ENCODE measurements around the gene CACNA1S. TPM values are rescaled to one million over a fixed set of nuclear protein-coding genes. Genes with fewer than 3 reads are reported as not detected.

The CACNA1S gene
- polyA plus RNA-seq, 1 experiment, result not detected

- CTCF ChIA-PET, result no interaction called here
- H3K27ac ChIP-seq (ENCODE audit: low read depth, low read length), result no peak overlapping the region
- POLR2A ChIA-PET, result no interaction called here
- H3K4me3 ChIP-seq (ENCODE audit: low read depth, low read length), result no peak overlapping the region
- peaks cover 58% of the 10 kb centered on the region for H3K27me3 ChIP-seq (ENCODE audit: control insufficient read depth, insufficient read depth, low read length)
- TF ChIP-seq CTCF (IDR thresholded peaks at IDR 0.05; ENCODE audit: low read depth, low read length), result no peak
- no peak for DNase-seq (ENCODE audit: low read depth, low spot score)
- H3K9me3 ChIP-seq (ENCODE audit: control insufficient read depth, insufficient read depth, low read length), result no peaks in the 10 kb centered on the region; the same call in 1 of the 2 replicates
Measured at GRCh38 chr1:201088395-201088794, 23.8 kb downstream of the CACNA1S start.

GRCh38 chr1:201085902-201086735 lies 26.1 kb downstream of the CACNA1S start:
- POLR2A ChIA-PET, result interaction anchor here (0.6 kb wide), 1 partner anchor 8 kb away, joined by 4 read pairs; no protein-coding TSS in a partner anchor
- Histone ChIP-seq H3K27ac (ENCODE audit: low read depth, low read length) (no peak overlapping the region), H3K27me3 (ENCODE audit: control insufficient read depth, insufficient read depth, low read length) (peaks cover 52% of the 10 kb centered on the region), H3K4me3 (ENCODE audit: low read depth, low read length) (no peak overlapping the region), H3K9me3 (ENCODE audit: control insufficient read depth, insufficient read depth, low read length) (no peaks in the 10 kb centered on the region)
- CTCF ChIA-PET, result interaction anchor here (0.6 to 3.2 kb wide), 13 partner anchors 8 to 137 kb away, joined by 3 to 53 read pairs (median 4); partner anchors contain the start of gene CACNA1S
- no peak for DNase-seq (ENCODE audit: low read depth, low spot score)
- peak; percentile 71 for TF ChIP-seq CTCF (IDR thresholded peaks at IDR 0.05; ENCODE audit: low read depth, low read length)

GRCh38 chr1:201084295-201084694 lies 27.9 kb downstream of the CACNA1S start:
- no peak overlapping the region for H3K4me3 ChIP-seq (ENCODE audit: low read depth, low read length)
- no peak overlapping the region for H3K27ac ChIP-seq (ENCODE audit: low read depth, low read length)
- CTCF ChIA-PET, result interaction anchor here (3.2 kb wide), 1 partner anchor 112 kb away, joined by 23 read pairs; no protein-coding TSS in a partner anchor
- DNase-seq (ENCODE audit: low read depth, low spot score), result no peak
- peaks cover 42% of the 10 kb centered on the region for H3K27me3 ChIP-seq (ENCODE audit: control insufficient read depth, insufficient read depth, low read length)
- POLR2A ChIA-PET, result no interaction called here
- H3K9me3 ChIP-seq (ENCODE audit: control insufficient read depth, insufficient read depth, low read length), result no peaks in the 10 kb centered on the region
- no peak for TF ChIP-seq CTCF (IDR thresholded peaks at IDR 0.05; ENCODE audit: low read depth, low read length)

- no peak for DNase-seq (ENCODE audit: low read depth, low spot score)
- ChIA-PET POLR2A (no interaction called here), CTCF (no interaction called here)
- peaks cover 38% of the 10 kb centered on the region for H3K27me3 ChIP-seq (ENCODE audit: control insufficient read depth, insufficient read depth, low read length)
- H3K4me3 ChIP-seq (ENCODE audit: low read depth, low read length), result no peak overlapping the region
- no peak overlapping the region for H3K27ac ChIP-seq (ENCODE audit: low read depth, low read length)
- no peak for TF ChIP-seq CTCF (IDR thresholded peaks at IDR 0.05; ENCODE audit: low read depth, low read length)
- H3K9me3 ChIP-seq (ENCODE audit: control insufficient read depth, insufficient read depth, low read length), result no peaks in the 10 kb centered on the region
Measured at GRCh38 chr1:201083741-201084140, 28.5 kb downstream of the CACNA1S start.

- peaks cover 32% of the 10 kb centered on the region for H3K27me3 ChIP-seq (ENCODE audit: control insufficient read depth, insufficient read depth, low read length)
- no peaks in the 10 kb centered on the region for H3K9me3 ChIP-seq (ENCODE audit: control insufficient read depth, insufficient read depth, low read length)
- no peak for TF ChIP-seq CTCF (IDR thresholded peaks at IDR 0.05; ENCODE audit: low read depth, low read length)
- no peak overlapping the region for H3K4me3 ChIP-seq (ENCODE audit: low read depth, low read length)
- ChIA-PET POLR2A (no interaction called here), CTCF (interaction anchor here (0.9 kb wide), 1 partner anchor 108 kb away, joined by 3 read pairs; no protein-coding TSS in a partner anchor)
- DNase-seq (ENCODE audit: low read depth, low spot score), result no peak
- H3K27ac ChIP-seq (ENCODE audit: low read depth, low read length), result no peak overlapping the region
Measured at GRCh38 chr1:201080135-201080534, 32.1 kb downstream of the CACNA1S start.

Data from AG04450 (cell line).